K562 (cell line): Measurements from ENCODE around the gene NYAP1. TPM values are rescaled to one million over a fixed set of nuclear protein-coding genes. Genes with fewer than 3 reads are reported as not detected.

Source experiments
- HDGF ChIP-seq: fragments of 450-650 bp; IDR thresholded peaks from 2 replicates; pipeline ENCODE4 v1.6.1; 2016
- KDM4B ChIP-seq, 2 experiments: fragments of 450-650 bp in 1 of 2; sonication (generic) in 1 of 2; IDR thresholded peaks; 2 replicates each; pipeline ENCODE4 v1.6.1; 2016 to 2017; ENCODE audit warnings: borderline replicate concordance in 2 of 2, antibody characterized with exemption in 1 of 2, low read depth in 1 of 2, mild to moderate bottlenecking in 1 of 2
- PHB2 ChIP-seq: fragments of 450-650 bp; IDR thresholded peaks from 2 replicates; pipeline ENCODE4 v1.6.1; 2017; ENCODE audit warnings: low read depth
- UBTF ChIP-seq, 2 experiments: IDR thresholded peaks; 2 replicates each; pipeline ENCODE4 v1.6.1; 2012; ENCODE audit warnings: improper control_type of control experiment in 2 of 2, low read depth in 2 of 2, low read length in 2 of 2, borderline replicate concordance in 1 of 2
- polyA plus RNA-seq, 8 experiments: library from polyadenylated mRNA; depleted of rRNA in 4 of 8; stranded (reverse) in 5 of 8; unstranded in 3 of 8; fragments of >200 nt; fragmentation: Nextera tagmentation in 2 of 8; fragmentation: Illumina TruSeq in 1 of 8; extraction: Ambion mirVana in 2 of 8; extraction: Trizol in 1 of 8; gene quantifications; 2 replicates each; pipeline versions ENCODE4 v1.2.1 to v1.2.3, GENCODE V29; 2011 to 2014; ENCODE audit warnings: inconsistent platforms in 1 of 8, missing spikeins in 1 of 8
- total RNA-seq, 7 experiments: library from RNA; depleted of rRNA in 6 of 7; stranded (reverse); fragments of >200 nt in 6 of 7; fragmentation: Illumina TruSeq in 2 of 7; extraction: Trizol in 2 of 7; gene quantifications; 2 replicates each; pipeline versions ENCODE4 v1.2.1 to v1.2.3, GENCODE V29; 2011 to 2021; ENCODE audit warnings: low replicate concordance in 1 of 7
- TF ChIP-seq, protein P1 (sequence below), 3 experiments: fragments of 200-800 bp in 1 of 3; fragments of 250-450 bp in 1 of 3; fragments of 450-650 bp in 1 of 3; sonication (Bioruptor Pico) in 1 of 3; sonication (Bioruptor generic) in 1 of 3; formaldehyde crosslinking in 1 of 3; IDR thresholded peaks; 2 replicates each; pipeline versions ENCODE4 v1.6.1 to v1.8.0; 2016 to 2022; ENCODE audit warnings: mild to moderate bottlenecking in 2 of 3, missing genetic modification characterization in 2 of 3, missing compliant biosample characterization in 1 of 3, moderate library complexity in 1 of 3
- TF ChIP-seq, protein P2 (sequence below): fragments of 250-450 bp; sonication (Bioruptor Pico); IDR thresholded peaks from 2 replicates; pipeline ENCODE4 v1.5.0; 2021
- TF ChIP-seq, protein P3 (sequence below): fragments of 200-800 bp; sonication (Bioruptor generic); IDR thresholded peaks from 2 replicates; pipeline ENCODE4 v1.6.1; 2017; ENCODE audit warnings: missing genetic modification characterization, missing compliant biosample characterization
- TF ChIP-seq, protein P4 (sequence below): IDR thresholded peaks from 2 replicates; pipeline ENCODE4 v1.6.1; 2012; ENCODE audit warnings: low read depth, low read length, improper control_type of control experiment, borderline replicate concordance

Gene NYAP1
- total and polyA plus RNA-seq, 9 of the 15 experiments (the other 6 are each of a cell fraction or from before 2014, with no cell fraction given) = 0.11 to 0.88 (median 0.22) TPM; not detected in 2

GRCh38 chr7:100444311-100445278, 39.1 kb upstream of the NYAP1 start (continued):
- TF ChIP-seq KDM4B (IDR thresholded peaks at IDR 0.05; ENCODE audit: borderline replicate concordance in 2 of 2, low read depth in 1 of 2) (no peak), UBTF (IDR thresholded peaks at IDR 0.05; ENCODE audit: borderline replicate concordance in 1 of 2, low read depth in 2 of 2, low read length in 2 of 2) (0 out of 4 replicates have a peak, but pooled peaks have one; percentile 42 to 44), HDGF (0 out of 2 replicates have a peak, but pooled peaks have one; percentile 74), PHB2 (0 out of 2 replicates have a peak, but pooled peaks have one; percentile 43)
- TF ChIP-seq, protein P1, sequence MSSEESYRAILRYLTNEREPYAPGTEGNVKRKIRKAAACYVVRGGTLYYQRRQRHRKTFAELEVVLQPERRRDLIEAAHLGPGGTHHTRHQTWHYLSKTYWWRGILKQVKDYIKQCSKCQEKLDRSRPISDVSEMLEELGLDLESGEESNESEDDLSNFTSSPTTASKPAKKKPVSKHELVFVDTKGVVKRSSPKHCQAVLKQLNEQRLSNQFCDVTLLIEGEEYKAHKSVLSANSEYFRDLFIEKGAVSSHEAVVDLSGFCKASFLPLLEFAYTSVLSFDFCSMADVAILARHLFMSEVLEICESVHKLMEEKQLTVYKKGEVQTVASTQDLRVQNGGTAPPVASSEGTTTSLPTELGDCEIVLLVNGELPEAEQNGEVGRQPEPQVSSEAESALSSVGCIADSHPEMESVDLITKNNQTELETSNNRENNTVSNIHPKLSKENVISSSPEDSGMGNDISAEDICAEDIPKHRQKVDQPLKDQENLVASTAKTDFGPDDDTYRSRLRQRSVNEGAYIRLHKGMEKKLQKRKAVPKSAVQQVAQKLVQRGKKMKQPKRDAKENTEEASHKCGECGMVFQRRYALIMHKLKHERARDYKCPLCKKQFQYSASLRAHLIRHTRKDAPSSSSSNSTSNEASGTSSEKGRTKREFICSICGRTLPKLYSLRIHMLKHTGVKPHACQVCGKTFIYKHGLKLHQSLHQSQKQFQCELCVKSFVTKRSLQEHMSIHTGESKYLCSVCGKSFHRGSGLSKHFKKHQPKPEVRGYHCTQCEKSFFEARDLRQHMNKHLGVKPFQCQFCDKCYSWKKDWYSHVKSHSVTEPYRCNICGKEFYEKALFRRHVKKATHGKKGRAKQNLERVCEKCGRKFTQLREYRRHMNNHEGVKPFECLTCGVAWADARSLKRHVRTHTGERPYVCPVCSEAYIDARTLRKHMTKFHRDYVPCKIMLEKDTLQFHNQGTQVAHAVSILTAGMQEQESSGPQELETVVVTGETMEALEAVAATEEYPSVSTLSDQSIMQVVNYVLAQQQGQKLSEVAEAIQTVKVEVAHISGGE (CRISPR knock-in tag; IDR thresholded peaks at IDR 0.05) = 0 out of 6 replicates have a peak, but pooled peaks of 1 of the 3 experiments have one; percentile 59
- TF ChIP-seq, protein P2, sequence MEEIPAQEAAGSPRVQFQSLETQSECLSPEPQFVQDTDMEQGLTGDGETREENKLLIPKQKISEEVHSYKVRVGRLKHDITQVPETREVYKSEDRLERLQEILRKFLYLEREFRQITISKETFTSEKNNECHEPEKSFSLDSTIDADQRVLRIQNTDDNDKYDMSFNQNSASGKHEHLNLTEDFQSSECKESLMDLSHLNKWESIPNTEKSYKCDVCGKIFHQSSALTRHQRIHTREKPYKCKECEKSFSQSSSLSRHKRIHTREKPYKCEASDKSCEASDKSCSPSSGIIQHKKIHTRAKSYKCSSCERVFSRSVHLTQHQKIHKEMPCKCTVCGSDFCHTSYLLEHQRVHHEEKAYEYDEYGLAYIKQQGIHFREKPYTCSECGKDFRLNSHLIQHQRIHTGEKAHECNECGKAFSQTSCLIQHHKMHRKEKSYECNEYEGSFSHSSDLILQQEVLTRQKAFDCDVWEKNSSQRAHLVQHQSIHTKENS (CRISPR knock-in tag) = 0 out of 2 replicates have a peak, but pooled peaks have one; percentile 23
- TF ChIP-seq, protein P3, sequence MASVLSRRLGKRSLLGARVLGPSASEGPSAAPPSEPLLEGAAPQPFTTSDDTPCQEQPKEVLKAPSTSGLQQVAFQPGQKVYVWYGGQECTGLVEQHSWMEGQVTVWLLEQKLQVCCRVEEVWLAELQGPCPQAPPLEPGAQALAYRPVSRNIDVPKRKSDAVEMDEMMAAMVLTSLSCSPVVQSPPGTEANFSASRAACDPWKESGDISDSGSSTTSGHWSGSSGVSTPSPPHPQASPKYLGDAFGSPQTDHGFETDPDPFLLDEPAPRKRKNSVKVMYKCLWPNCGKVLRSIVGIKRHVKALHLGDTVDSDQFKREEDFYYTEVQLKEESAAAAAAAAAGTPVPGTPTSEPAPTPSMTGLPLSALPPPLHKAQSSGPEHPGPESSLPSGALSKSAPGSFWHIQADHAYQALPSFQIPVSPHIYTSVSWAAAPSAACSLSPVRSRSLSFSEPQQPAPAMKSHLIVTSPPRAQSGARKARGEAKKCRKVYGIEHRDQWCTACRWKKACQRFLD = peak; percentile 90
- TF ChIP-seq, protein P4, sequence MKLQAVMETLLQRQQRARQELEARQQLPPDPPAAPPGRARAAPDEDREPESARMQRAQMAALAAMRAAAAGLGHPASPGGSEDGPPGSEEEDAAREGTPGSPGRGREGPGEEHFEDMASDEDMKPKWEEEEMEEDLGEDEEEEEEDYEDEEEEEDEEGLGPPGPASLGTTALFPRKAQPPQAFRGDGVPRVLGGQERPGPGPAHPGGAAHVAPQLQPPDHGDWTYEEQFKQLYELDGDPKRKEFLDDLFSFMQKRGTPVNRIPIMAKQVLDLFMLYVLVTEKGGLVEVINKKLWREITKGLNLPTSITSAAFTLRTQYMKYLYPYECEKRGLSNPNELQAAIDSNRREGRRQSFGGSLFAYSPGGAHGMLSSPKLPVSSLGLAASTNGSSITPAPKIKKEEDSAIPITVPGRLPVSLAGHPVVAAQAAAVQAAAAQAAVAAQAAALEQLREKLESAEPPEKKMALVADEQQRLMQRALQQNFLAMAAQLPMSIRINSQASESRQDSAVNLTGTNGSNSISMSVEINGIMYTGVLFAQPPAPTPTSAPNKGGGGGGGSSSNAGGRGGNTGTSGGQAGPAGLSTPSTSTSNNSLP = no peak
